ENCODE measurements around the gene RILP. TPM values are rescaled to one million over a fixed set of nuclear protein-coding genes. Genes with fewer than 3 reads are reported as not detected.
A peak's percentile ranks its signal among the peaks of the same experiment; 100 is the strongest.

The RILP gene
- total RNA-seq, 1 experiment from 2014 or later, result 25.4 TPM

- in situ Hi-C loops (cut with HindIII; ENCODE audit: low pct_unique_long_range_greater_than_20kb, low sequenced_read_pairs), result no loop called here
- no peak for DNase-seq (ENCODE audit: low read depth)
Observed at GRCh38 chr17:1650731-1651558, 1.3 kb upstream of the RILP start.

- DNase-seq (ENCODE audit: low read depth), result peak; percentile 90
- in situ Hi-C loops (cut with HindIII; ENCODE audit: low pct_unique_long_range_greater_than_20kb, low sequenced_read_pairs), result no loop called here
Observed at GRCh38 chr17:1648963-1649843, 463 bp downstream of the RILP start.

DNA sequence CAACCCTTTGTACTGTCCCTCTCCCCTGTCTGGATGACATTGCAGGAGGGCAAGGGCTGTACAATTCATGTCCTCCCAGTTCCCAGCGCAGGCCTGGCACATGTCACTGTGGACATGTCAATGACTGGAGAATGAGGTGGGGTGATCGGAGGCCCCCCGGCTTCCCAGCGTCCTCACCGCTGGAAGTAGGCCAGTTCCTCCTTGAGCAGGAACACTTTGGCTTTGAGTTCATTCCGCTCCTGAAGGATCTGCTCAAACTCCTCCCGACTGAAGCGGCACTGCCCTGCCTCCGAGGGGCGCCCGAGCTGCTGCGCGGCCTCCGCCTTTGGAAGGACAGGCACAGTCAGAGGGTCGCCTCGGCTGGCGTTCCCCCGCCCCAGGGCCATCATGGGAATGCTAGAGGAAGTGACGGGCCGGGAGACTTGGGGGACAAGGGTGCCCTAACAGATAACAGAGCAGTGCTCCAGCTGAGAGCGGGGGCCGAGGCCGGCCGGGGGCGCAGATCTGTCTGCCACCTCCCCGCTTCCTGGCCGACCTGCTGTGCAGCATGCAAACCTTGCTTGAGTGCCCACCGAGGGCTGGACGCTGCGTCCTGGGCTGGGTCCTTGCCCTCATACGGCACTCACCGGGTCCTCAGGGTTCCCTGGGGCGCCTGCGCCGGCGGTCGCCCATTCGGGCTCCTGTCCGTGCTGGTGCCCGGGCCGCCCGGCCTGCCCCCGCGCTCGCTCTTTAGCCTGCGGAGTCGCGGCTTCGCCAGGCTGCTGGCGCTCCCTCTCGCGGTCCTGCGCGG is 1.3 kb downstream of the RILP start:
- DNase-seq (ENCODE audit: low read depth), result no peak
- in situ Hi-C loops (cut with HindIII; ENCODE audit: low pct_unique_long_range_greater_than_20kb, low sequenced_read_pairs), result no loop called here

DNA sequence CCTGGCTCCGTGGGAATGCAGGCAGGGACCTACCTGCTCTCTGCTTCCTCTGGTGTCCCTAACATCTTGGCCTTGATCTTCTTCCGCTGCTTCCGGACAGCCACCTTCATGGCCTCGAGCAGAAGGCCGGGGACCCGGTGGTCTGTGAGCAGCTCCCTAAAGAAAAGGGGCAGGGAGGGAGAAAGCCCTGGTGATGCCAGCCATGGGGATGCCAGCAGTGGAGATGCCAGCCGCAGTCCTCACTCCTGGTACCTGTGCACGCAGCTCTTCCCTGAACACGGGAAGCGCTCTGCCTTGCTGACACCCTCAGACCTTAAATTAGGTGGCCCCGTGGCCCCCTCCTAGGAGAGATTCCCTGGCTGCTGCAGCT is 1.9 kb downstream of the RILP start:
- in situ Hi-C loops (cut with HindIII; ENCODE audit: low pct_unique_long_range_greater_than_20kb, low sequenced_read_pairs), result no loop called here
- DNase-seq (ENCODE audit: low read depth), result no peak

- in situ Hi-C loops (cut with HindIII; ENCODE audit: low pct_unique_long_range_greater_than_20kb, low sequenced_read_pairs), result no loop called here
- no peak for DNase-seq (ENCODE audit: low read depth)
Observed at GRCh38 chr17:1646199-1646875, 3.3 kb downstream of the RILP start.

GRCh38 chr17:1645207-1646171 is 4.2 kb downstream of the RILP start, which contains the start of gene SCARF1:
Gene SCARF1 (minus strand): TSS chr17:1645732. CDS start chr17:1645697, 35 bp downstream.
- no peak for DNase-seq (ENCODE audit: low read depth)
- in situ Hi-C loops (cut with HindIII; ENCODE audit: low pct_unique_long_range_greater_than_20kb, low sequenced_read_pairs), result no loop called here

DNA sequence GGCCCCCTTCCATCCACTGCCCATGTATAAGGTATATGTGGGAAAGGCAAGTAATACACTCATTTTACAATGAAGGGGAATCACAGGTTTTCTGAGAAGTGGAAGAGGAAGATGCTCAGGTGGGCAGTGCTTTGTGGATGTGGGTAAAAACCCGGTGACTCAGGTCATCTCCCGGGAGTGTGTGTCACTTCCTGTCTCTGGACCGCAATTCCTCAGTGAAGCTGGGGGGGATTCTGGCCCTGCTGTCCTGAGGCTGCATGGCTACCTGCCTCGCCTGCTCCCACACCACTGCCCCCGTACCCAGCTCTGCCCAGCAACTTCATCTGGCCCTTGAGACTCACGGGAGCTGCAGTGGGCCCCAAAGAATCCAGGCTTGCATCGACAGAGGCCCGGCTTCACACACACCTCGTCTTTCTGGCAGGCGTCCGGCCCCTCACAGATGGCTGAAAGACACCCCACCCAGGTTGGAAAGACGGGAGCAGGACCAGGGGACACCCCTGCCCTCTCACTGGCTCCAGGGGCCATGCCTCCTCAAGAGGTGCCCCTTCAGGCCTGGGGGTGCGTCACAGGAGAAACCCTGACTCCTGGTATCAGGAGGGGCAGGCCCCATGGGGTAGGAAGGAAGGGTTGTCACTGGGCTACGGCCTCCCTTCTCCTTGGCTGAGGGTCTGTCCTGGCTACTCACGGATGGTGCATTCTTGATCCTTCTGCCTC is 5.0 kb downstream of the RILP start:
- no peak for DNase-seq (ENCODE audit: low read depth)
- in situ Hi-C loops (cut with HindIII; ENCODE audit: low pct_unique_long_range_greater_than_20kb, low sequenced_read_pairs), result no loop called here

GRCh38 chr17:1643999-1644492 is 5.6 kb downstream of the RILP start:
- in situ Hi-C loops (cut with HindIII; ENCODE audit: low pct_unique_long_range_greater_than_20kb, low sequenced_read_pairs), result no loop called here

GRCh38 chr17:1643293-1643998 is 6.2 kb downstream of the RILP start:
- no peak for DNase-seq (ENCODE audit: low read depth)
- in situ Hi-C loops (cut with HindIII; ENCODE audit: low pct_unique_long_range_greater_than_20kb, low sequenced_read_pairs), result no loop called here

More at GRCh38 chr17:1643999-1644492, 5.6 kb downstream of the RILP start:
- DNase-seq (ENCODE audit: low read depth), result no peak

- DNase-seq (ENCODE audit: low read depth), result no peak
- in situ Hi-C loops (cut with HindIII; ENCODE audit: low pct_unique_long_range_greater_than_20kb, low sequenced_read_pairs), result no loop called here
Observed at GRCh38 chr17:1641065-1641403, 8.6 kb downstream of the RILP start.

DNA sequence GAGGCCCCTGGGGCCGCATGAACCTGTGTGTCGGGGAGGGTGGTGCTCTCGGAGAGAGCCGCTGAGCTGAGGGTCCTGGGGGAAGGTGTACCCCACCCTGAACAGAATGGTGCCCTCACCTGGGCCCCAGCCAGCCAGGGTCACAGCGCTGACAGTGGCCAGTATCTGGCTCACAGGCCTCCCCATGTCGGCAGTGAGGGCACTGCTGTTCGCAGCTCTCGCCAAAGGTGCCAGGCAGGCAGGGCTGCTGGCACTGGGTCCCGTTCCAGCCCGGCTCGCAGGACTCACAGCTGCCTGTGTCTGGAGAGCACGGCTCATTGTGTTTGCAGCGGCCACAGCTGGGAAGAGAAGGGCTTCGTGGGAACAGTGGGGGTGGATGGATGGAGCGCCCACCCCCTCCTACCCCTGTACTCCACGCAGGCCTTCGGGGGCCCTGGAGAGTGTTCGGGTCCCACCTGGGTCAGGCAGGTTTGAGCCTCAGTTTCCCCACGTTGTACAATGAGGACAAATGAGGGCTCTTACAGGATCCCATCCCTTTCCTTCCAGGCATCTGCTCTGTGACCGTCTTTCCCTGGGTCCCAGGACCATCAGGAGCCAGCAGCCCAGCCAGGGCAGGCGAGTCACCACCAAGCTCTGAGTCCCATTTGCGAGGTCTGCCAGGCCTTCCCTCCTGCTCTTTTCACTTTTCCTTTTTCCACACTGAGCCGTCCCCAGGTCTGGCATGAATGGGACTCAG is 9.2 kb downstream of the RILP start:
- DNase-seq (ENCODE audit: low read depth), result no peak
- in situ Hi-C loops (cut with HindIII; ENCODE audit: low pct_unique_long_range_greater_than_20kb, low sequenced_read_pairs), result no loop called here

DNA sequence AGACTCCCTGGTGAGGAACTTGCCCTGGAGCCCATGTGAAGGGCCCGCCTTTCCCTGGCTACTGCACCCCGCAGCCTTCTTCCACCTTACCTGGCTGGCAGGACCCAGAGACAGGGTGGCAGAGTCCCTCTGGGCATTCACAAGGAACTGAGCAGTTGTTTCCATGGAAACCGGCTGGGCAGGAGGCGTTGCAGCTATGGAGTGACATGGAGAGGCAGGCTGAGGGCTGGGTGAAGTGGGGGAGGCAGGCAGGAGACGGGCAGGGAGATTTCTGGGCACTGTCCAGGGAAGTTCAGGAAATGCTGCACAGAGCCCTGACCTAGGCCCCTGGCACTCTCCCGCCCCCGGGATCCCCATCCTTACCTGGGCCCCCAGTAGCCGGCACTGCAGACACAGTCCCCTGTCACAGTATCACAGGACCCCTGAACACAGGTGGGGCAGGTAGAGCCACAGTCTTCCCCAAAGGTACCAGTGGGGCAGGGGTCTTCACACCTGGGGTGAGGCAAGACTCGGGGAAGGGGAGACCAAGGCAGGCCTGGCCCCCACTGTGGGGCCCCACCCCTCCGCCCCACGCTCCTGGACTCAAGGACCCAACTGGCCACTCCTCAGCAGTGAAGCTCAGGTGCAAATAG is 10.0 kb downstream of the RILP start:
- in situ Hi-C loops (cut with HindIII; ENCODE audit: low pct_unique_long_range_greater_than_20kb, low sequenced_read_pairs), result no loop called here
- DNase-seq (ENCODE audit: low read depth), result no peak

DNA sequence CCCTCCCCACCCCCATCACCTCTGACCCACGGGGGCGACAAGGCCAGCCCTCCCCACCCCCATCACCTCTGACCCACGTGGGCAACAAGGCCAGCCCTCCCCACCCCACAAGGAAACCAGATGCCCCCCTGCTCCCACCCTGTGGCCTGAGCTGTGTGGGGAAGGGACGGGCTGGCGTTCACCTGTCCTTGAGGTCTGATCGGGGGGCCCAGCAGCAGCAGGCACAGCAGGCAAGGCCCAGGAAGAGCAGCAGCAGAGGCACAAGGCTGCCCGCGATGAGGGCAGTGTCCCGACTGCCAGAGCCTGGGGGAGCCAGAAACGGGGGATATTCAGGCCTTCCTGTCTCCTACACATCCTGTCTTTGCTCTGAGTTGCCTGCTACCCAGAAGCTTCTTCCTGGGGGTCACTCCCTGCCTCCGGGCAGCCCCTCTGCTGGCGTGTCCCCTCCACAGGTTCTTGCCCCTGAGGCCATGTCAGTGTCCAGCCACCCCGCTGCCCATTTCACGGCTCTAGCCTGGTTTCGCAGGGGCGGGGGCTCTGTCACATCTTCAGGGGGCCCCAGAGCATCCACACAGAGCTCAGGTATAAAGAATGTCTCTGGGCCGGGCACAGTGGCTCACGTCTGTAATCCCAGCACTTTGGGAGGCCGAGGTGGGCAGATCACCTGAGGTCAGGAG is 10.9 kb downstream of the RILP start:
- in situ Hi-C loops (cut with HindIII; ENCODE audit: low pct_unique_long_range_greater_than_20kb, low sequenced_read_pairs), result no loop called here
- DNase-seq (ENCODE audit: low read depth), result no peak

DNA sequence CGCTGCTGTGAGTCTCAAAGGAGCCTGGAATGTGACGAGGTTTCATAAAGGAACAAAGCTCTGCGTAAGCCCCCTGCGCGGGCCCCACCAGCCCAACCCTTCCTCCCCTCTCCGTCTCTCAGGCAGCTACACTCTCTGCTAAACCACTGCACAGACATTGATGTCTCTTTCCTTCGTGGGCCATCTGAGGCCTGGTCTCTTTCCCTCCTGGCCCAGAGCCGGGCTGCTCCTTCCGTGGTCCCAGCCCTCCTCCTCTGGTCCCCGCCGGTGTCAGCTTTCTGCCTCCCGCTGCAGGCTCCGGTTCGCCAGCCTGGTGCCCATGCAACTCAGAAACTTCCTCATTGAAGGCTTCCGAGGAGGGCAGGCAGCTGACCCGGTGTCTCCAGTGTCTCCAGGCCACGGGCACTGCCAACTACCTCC is 11.5 kb downstream of the RILP start:
- in situ Hi-C loops (cut with HindIII; ENCODE audit: low pct_unique_long_range_greater_than_20kb, low sequenced_read_pairs), result no loop called here

More for the DNA sequence above, 11.5 kb downstream of the RILP start:
- DNase-seq (ENCODE audit: low read depth), result no peak
